ENCODE results near the gene PNISR. TPM values are rescaled to one million over a fixed set of nuclear protein-coding genes. Genes with fewer than 3 reads are reported as not detected.

Gene PNISR
- total RNA-seq, 1 donor from 2014 or later, result 149 TPM

DNA sequence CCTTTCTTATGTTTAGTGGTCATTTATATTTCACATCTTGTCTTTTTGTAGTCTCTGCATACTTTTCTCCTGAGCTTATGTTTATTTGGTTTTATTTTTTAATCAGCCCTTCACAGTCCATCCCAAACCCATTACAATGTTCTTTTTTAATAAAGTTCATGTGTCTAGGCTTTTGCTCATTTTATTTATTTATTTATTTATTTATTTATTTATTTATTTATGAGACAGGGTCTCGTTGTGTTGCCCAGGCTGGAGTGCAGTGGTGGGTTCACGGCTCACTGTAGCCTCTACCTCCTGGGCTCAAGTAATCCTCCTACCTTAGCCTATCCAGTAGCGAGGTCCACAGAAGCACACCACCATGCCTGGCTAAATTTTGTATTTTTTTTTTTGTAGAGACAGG lies 34.2 kb downstream of the PNISR start:
- H3K27me3 Mint-ChIP-seq (ENCODE audit: unreplicated experiment), result peaks cover 2% of the 10 kb centered on the region
- no peak overlapping the region for H3K4me3 Mint-ChIP-seq (ENCODE audit: unreplicated experiment)
- peaks cover 3% of the 10 kb centered on the region for H3K4me1 Mint-ChIP-seq (ENCODE audit: low read depth, unreplicated experiment)
- peaks cover 5% of the 10 kb centered on the region for H3K9me3 Mint-ChIP-seq (ENCODE audit: unreplicated experiment)
- H3K36me3 Mint-ChIP-seq (ENCODE audit: unreplicated experiment), result no peaks in the 10 kb centered on the region
- no peak for DNase-seq
- TF ChIP-seq, protein P1, sequence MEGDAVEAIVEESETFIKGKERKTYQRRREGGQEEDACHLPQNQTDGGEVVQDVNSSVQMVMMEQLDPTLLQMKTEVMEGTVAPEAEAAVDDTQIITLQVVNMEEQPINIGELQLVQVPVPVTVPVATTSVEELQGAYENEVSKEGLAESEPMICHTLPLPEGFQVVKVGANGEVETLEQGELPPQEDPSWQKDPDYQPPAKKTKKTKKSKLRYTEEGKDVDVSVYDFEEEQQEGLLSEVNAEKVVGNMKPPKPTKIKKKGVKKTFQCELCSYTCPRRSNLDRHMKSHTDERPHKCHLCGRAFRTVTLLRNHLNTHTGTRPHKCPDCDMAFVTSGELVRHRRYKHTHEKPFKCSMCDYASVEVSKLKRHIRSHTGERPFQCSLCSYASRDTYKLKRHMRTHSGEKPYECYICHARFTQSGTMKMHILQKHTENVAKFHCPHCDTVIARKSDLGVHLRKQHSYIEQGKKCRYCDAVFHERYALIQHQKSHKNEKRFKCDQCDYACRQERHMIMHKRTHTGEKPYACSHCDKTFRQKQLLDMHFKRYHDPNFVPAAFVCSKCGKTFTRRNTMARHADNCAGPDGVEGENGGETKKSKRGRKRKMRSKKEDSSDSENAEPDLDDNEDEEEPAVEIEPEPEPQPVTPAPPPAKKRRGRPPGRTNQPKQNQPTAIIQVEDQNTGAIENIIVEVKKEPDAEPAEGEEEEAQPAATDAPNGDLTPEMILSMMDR (IDR thresholded peaks at IDR 0.05; ENCODE audit: partially characterized antibody, unreplicated experiment), result no peak
- no peak overlapping the region for H3K27ac Mint-ChIP-seq (ENCODE audit: unreplicated experiment)

DNA sequence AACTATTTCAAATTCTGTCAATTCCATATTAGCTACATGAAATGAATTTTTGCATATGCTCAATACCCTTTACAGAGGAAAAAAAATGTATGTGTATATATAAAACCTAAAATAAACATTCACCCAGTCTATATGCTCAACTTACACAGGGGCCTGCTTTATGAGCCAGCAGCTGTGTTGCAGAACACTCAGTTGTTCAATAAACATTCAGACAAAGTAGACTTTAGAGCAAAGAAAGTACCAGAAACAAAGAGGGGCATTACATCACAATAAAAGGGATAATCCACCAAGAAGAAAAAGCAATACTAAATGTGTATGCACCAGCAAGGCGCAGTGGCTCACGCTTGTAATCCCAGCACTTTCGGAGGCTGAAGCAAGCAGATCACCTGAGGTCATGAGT lies 40.6 kb downstream of the PNISR start:
- no peaks in the 10 kb centered on the region for H3K36me3 Mint-ChIP-seq (ENCODE audit: unreplicated experiment)
- TF ChIP-seq, protein P1 (IDR thresholded peaks at IDR 0.05; ENCODE audit: partially characterized antibody, unreplicated experiment), result no peak
- no peaks in the 10 kb centered on the region for H3K4me1 Mint-ChIP-seq (ENCODE audit: low read depth, unreplicated experiment)
- H3K4me3 Mint-ChIP-seq (ENCODE audit: unreplicated experiment), result no peak overlapping the region
- H3K27ac Mint-ChIP-seq (ENCODE audit: unreplicated experiment), result no peak overlapping the region
- DNase-seq, result no peak
- H3K27me3 Mint-ChIP-seq (ENCODE audit: unreplicated experiment), result no peaks in the 10 kb centered on the region
- no peaks in the 10 kb centered on the region for H3K9me3 Mint-ChIP-seq (ENCODE audit: unreplicated experiment)

DNA sequence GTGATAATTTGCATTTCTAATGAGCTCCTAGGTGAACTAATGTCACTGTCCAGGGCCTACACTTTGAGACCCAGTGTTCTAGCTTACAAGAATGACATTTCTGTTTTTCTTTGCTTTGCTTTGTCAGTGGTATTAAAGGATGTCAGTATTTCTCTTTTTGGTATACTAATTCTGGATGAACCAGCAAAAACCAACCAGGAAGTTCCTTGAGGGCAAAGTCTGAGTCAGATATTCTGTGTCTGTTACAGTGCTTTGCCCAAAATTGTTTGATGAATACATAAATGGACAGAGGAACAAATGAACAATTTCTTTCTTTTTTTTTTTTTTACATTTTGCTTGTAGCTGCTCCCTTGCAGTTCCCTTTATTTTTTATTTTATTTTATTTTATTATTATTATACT lies 46.5 kb downstream of the PNISR start:
- DNase-seq, result no peak
- H3K36me3 Mint-ChIP-seq (ENCODE audit: unreplicated experiment), result no peaks in the 10 kb centered on the region
- peaks cover 1% of the 10 kb centered on the region for H3K9me3 Mint-ChIP-seq (ENCODE audit: unreplicated experiment)
- H3K27me3 Mint-ChIP-seq (ENCODE audit: unreplicated experiment), result no peaks in the 10 kb centered on the region
- H3K27ac Mint-ChIP-seq (ENCODE audit: unreplicated experiment), result no peak overlapping the region
- TF ChIP-seq, protein P1 (IDR thresholded peaks at IDR 0.05; ENCODE audit: partially characterized antibody, unreplicated experiment), result no peak
- no peaks in the 10 kb centered on the region for H3K4me1 Mint-ChIP-seq (ENCODE audit: low read depth, unreplicated experiment)
- H3K4me3 Mint-ChIP-seq (ENCODE audit: unreplicated experiment), result no peak overlapping the region

DNA sequence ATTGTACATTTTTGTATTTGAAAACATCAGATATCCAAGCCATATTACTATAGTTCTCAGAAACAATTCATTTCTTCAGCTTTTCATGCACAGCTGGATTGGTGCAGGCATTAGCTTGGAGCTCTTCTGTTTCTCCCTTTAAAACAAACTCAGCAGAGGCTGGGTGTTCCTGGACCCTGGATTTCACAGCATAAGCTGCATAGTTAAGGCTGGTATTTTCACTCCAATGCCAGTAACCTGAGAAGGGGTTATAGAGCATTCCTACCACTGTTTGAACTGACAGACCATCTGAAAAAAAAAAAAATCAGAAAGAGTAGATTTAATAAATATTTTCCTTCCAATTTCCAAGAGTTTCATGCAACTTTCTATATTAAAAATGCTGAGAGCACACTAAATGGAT lies 55.6 kb downstream of the PNISR start:
- no peaks in the 10 kb centered on the region for H3K9me3 Mint-ChIP-seq (ENCODE audit: unreplicated experiment)
- no peak for DNase-seq
- TF ChIP-seq, protein P1 (IDR thresholded peaks at IDR 0.05; ENCODE audit: partially characterized antibody, unreplicated experiment), result no peak
- H3K4me3 Mint-ChIP-seq (ENCODE audit: unreplicated experiment), result no peak overlapping the region
- no peaks in the 10 kb centered on the region for H3K4me1 Mint-ChIP-seq (ENCODE audit: low read depth, unreplicated experiment)
- H3K27me3 Mint-ChIP-seq (ENCODE audit: unreplicated experiment), result no peaks in the 10 kb centered on the region
- no peak overlapping the region for H3K27ac Mint-ChIP-seq (ENCODE audit: unreplicated experiment)
- H3K36me3 Mint-ChIP-seq (ENCODE audit: unreplicated experiment), result no peaks in the 10 kb centered on the region

DNA sequence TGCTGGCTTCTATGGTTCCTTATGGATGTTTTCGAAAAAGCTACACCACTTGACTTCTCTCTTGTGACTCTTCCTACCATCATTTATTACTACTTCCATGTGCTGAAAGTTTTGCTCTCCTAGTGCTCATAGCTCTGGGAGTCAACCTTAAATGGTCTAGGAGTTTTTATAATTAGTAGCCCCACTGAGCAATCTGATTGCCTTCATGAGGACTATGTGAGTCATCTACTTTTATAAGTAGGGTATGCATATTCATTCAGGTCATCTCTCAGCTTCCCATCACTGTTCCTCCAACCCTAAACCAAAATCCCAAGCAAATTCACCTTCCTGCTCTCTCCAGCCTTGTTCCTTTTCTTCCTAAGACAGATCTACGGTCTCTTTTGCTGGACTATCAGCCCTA lies 58.3 kb downstream of the PNISR start:
- TF ChIP-seq, protein P1 (IDR thresholded peaks at IDR 0.05; ENCODE audit: partially characterized antibody, unreplicated experiment), result no peak
- H3K36me3 Mint-ChIP-seq (ENCODE audit: unreplicated experiment), result no peaks in the 10 kb centered on the region
- H3K4me3 Mint-ChIP-seq (ENCODE audit: unreplicated experiment), result no peak overlapping the region
- no peaks in the 10 kb centered on the region for H3K4me1 Mint-ChIP-seq (ENCODE audit: low read depth, unreplicated experiment)
- no peak overlapping the region for H3K27ac Mint-ChIP-seq (ENCODE audit: unreplicated experiment)
- H3K27me3 Mint-ChIP-seq (ENCODE audit: unreplicated experiment), result no peaks in the 10 kb centered on the region
- no peak for DNase-seq
- H3K9me3 Mint-ChIP-seq (ENCODE audit: unreplicated experiment), result no peaks in the 10 kb centered on the region

Measured in glutamatergic neuron (in vitro differentiated cells).